SK-N-SH treated with all-trans-retinoic acid at 6 μM for 48 hours (cell line): ENCODE data around the gene ADORA2A.

ENCODE experiments used
- ATAC-seq: fragments of 200-7000 bp; cut with Tn5 transposase; 3 replicates; pipeline ENCODE4 v1.9.1; 2020; ENCODE audit warnings: mild to moderate bottlenecking, moderate library complexity
- ARNTL ChIP-seq: fragments of 450-650 bp; formaldehyde crosslinking; IDR thresholded peaks from 2 replicates; pipeline ENCODE4 v1.5.0; 2020; ENCODE audit warnings: low read depth, mild to moderate bottlenecking, moderate library complexity, borderline replicate concordance
- BACH2 ChIP-seq: fragments of 250-450 bp; sonication (Bioruptor Pico); IDR thresholded peaks from 2 replicates; pipeline ENCODE4 v1.9.0; 2021; ENCODE audit warnings: mild to moderate bottlenecking, borderline replicate concordance
- CREB5 ChIP-seq: fragments of 250-450 bp; sonication (Bioruptor Pico); IDR thresholded peaks from 2 replicates; pipeline ENCODE4 v1.5.1; 2020; ENCODE audit warnings: low read depth, mild to moderate bottlenecking, moderate library complexity
- CSDC2 ChIP-seq: fragments of 250-450 bp; sonication (Bioruptor Pico); IDR thresholded peaks from 2 replicates; pipeline ENCODE4 v1.5.0; 2020; ENCODE audit warnings: mild to moderate bottlenecking, moderate library complexity
- CSRNP3 ChIP-seq: fragments of 250-450 bp; sonication (Bioruptor Pico); IDR thresholded peaks from 2 replicates; pipeline ENCODE4 v1.5.1; 2021; ENCODE audit warnings: mild to moderate bottlenecking, moderate library complexity
- ESRRG ChIP-seq: fragments of 250-450 bp; sonication (Bioruptor Pico); IDR thresholded peaks from 2 replicates; pipeline ENCODE4 v1.6.1; 2021; ENCODE audit warnings: mild to moderate bottlenecking
- GLIS3 ChIP-seq: fragments of 250-450 bp; sonication (Bioruptor Pico); IDR thresholded peaks from 2 replicates; pipeline ENCODE4 v1.5.0; 2020; ENCODE audit warnings: mild to moderate bottlenecking, moderate library complexity
- ISL1 ChIP-seq: fragments of 250-450 bp; sonication (Bioruptor Pico); IDR thresholded peaks from 2 replicates; pipeline ENCODE4 v2.1.2; 2022; ENCODE audit warnings: mild to moderate bottlenecking, moderate library complexity
- OSR1 ChIP-seq: fragments of 250-450 bp; sonication (Bioruptor Pico); IDR thresholded peaks from 2 replicates; pipeline ENCODE4 v1.8.0; 2022; ENCODE audit warnings: moderate library complexity, mild to moderate bottlenecking, inconsistent platforms
- PATZ1 ChIP-seq: fragments of 250-450 bp; sonication (Bioruptor Pico); IDR thresholded peaks from 2 replicates; pipeline ENCODE4 v1.8.0; 2020; ENCODE audit warnings: mild to moderate bottlenecking, moderate library complexity, borderline replicate concordance
- PPARA ChIP-seq: fragments of 250-450 bp; sonication (Bioruptor Pico); IDR thresholded peaks from 2 replicates; pipeline ENCODE4 v1.5.0; 2020; ENCODE audit warnings: mild to moderate bottlenecking, borderline replicate concordance
- RARB ChIP-seq: fragments of 250-450 bp; sonication (Bioruptor Pico); IDR thresholded peaks from 2 replicates; pipeline ENCODE4 v1.8.0; 2021; ENCODE audit warnings: mild to moderate bottlenecking, moderate library complexity
- SNAI2 ChIP-seq: fragments of 250-450 bp; sonication (Bioruptor Pico); IDR thresholded peaks from 2 replicates; pipeline ENCODE4 v1.5.0; 2020; ENCODE audit warnings: mild to moderate bottlenecking, moderate library complexity
- TCF4 ChIP-seq: fragments of 250-450 bp; sonication (Bioruptor Pico); IDR thresholded peaks from 2 replicates; pipeline ENCODE4 v1.8.0; 2021; ENCODE audit warnings: mild to moderate bottlenecking, moderate library complexity, borderline replicate concordance
- TOX ChIP-seq: fragments of 250-450 bp; sonication (Bioruptor Pico); IDR thresholded peaks from 2 replicates; pipeline ENCODE4 v1.8.0; 2021; ENCODE audit warnings: mild to moderate bottlenecking, moderate library complexity, borderline replicate concordance
- TSHZ2 ChIP-seq: fragments of 250-450 bp; sonication (Bioruptor Pico); IDR thresholded peaks from 2 replicates; pipeline ENCODE4 v1.5.0; 2020; ENCODE audit warnings: mild to moderate bottlenecking, moderate library complexity
- ZC3H10 ChIP-seq: fragments of 250-450 bp; sonication (Bioruptor Pico); IDR thresholded peaks from 2 replicates; pipeline ENCODE4 v1.5.1; 2021; ENCODE audit warnings: mild to moderate bottlenecking, moderate library complexity
- ZFP3 ChIP-seq: fragments of 250-450 bp; sonication (Bioruptor Pico); IDR thresholded peaks from 2 replicates; pipeline ENCODE4 v1.5.0; 2020; ENCODE audit warnings: mild to moderate bottlenecking, moderate library complexity
- ZFP30 ChIP-seq: fragments of 450-650 bp; formaldehyde crosslinking; IDR thresholded peaks from 2 replicates; pipeline ENCODE4 v1.5.0; 2022; ENCODE audit warnings: mild to moderate bottlenecking, moderate library complexity
- ZNF565 ChIP-seq: fragments of 450-650 bp; formaldehyde crosslinking; conservative IDR thresholded peaks from 2 replicates; pipeline ENCODE4 v1.5.0; 2020; ENCODE audit warnings: low read depth, mild to moderate bottlenecking, moderate library complexity
- ZNF70 ChIP-seq: fragments of 450-650 bp; formaldehyde crosslinking; IDR thresholded peaks from 2 replicates; pipeline ENCODE4 v1.5.0; 2020; ENCODE audit warnings: mild to moderate bottlenecking, moderate library complexity
- ZNF8 ChIP-seq: fragments of 450-650 bp; formaldehyde crosslinking; IDR thresholded peaks from 2 replicates; pipeline ENCODE4 v1.5.0; 2020; ENCODE audit warnings: mild to moderate bottlenecking, moderate library complexity

ADORA2A gene

GRCh38 chr22:24409707-24410106 is 17.7 kb upstream of the ADORA2A start:
- ATAC-seq, result no peak; the same call in 2 of the 3 replicates
- TF ChIP-seq GLIS3 (CRISPR knock-in tag) (no peak), TSHZ2 (CRISPR knock-in tag) (no peak), ZFP30 (no peak), ZNF565 (no peak), PATZ1 (CRISPR knock-in tag) (no peak), CREB5 (CRISPR knock-in tag) (no peak), RARB (CRISPR knock-in tag) (no peak), CSDC2 (CRISPR knock-in tag) (no peak), OSR1 (CRISPR knock-in tag) (no peak), ESRRG (no peak), SNAI2 (CRISPR knock-in tag) (no peak), BACH2 (no peak)
- TF ChIP-seq, all 23 proteins: peak for 0

- TF ChIP-seq ZNF565 (no peak), TSHZ2 (CRISPR knock-in tag) (no peak), ISL1 (CRISPR knock-in tag) (no peak), TCF4 (CRISPR knock-in tag) (no peak), PPARA (CRISPR knock-in tag) (no peak), CREB5 (CRISPR knock-in tag) (no peak)
- TF ChIP-seq, all 23 proteins: peak for 0
- peak; percentile 57 for ATAC-seq
Measured at GRCh38 chr22:24410110-24410856, 17.1 kb upstream of the ADORA2A start.

- no peak for ATAC-seq
- TF ChIP-seq ZNF70, result no peak
- no peak for TF ChIP-seq CREB5 (CRISPR knock-in tag)
- TF ChIP-seq ZFP3, result no peak
- no peak for TF ChIP-seq CSDC2 (CRISPR knock-in tag)
- TF ChIP-seq ARNTL (CRISPR knock-in tag), result no peak
- no peak for TF ChIP-seq SNAI2 (CRISPR knock-in tag)
- no peak for TF ChIP-seq GLIS3 (CRISPR knock-in tag)
- TF ChIP-seq RARB (CRISPR knock-in tag), result no peak
- no peak for TF ChIP-seq PPARA (CRISPR knock-in tag)
- TF ChIP-seq BACH2, result no peak
- no peak for TF ChIP-seq TOX (CRISPR knock-in tag)
- TF ChIP-seq OSR1 (CRISPR knock-in tag), result no peak
- TF ChIP-seq ZC3H10, result no peak
- no peak for TF ChIP-seq ZFP30
- no peak for TF ChIP-seq ISL1 (CRISPR knock-in tag)
- no peak for TF ChIP-seq TCF4 (CRISPR knock-in tag)
- no peak for TF ChIP-seq ZNF8 (CRISPR knock-in tag)
- no peak for TF ChIP-seq ESRRG
- TF ChIP-seq CSRNP3 (CRISPR knock-in tag), result no peak
Measured at GRCh38 chr22:24411256-24412004, 16.0 kb upstream of the ADORA2A start.
